GM23248 (cell line): ENCODE results near the gene PSME1.

Experiments used
- EZH2 ChIP-seq: fragments of 200-600 bp; sonication (generic); IDR thresholded peaks from 2 replicates; pipeline ENCODE4 v1.6.1; 2018; ENCODE audit warnings: antibody characterized with exemption, mild to moderate bottlenecking; ENCODE audit not compliant: insufficient read depth, poor library complexity, severe bottlenecking
- EZH2phosphoT487 ChIP-seq: fragments of 200-600 bp; sonication (generic); IDR thresholded peaks from 2 replicates; pipeline ENCODE4 v1.6.1; 2018; ENCODE audit warnings: antibody characterized with exemption, moderate library complexity, mild to moderate bottlenecking, low read depth; ENCODE audit not compliant: insufficient read depth

DNA sequence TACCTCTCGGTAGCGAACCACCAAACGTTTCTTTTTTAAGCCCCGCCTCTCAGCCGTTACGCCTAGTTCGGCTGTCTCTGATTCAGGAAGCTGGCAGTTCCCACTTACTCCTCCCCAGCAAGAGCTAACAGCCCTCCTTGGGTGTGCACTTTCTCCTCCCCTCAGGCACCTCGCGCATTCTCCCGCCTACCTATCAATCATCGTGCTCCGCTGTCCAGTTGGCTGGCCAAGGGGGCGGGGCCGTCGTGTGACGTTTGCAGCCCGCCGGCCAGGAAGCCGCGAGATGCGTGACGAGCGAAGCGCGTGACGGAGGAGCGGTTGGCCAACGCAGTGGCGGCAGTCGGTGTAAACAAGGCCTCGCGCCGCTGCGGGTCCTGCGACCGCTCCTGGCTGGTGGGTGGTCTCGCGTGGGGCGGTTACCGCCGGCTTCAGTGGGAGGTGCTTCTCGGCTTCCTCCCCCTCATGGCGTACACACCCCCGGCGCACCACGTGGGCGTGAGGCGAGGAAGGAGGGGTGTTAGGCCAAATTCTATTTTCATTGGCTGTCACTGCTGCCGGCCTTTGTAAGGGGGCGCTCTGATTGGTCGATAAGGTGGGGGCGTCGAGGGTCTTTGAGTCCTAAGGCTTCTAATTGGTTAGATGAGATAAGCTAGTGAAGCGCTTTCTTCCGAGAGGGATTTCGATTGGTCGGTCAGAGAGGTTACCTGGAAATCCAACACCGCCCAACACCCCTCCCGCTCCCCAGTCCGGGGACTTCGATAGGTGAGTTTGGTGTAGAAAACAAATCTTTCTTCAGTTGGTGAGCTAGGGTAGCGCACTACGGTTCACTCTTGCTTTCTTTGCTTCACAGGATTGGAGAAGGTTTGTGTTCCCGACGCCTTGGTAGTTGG, 21.2 kb upstream of the PSME1 start, which contains the start of the genes DCAF11 and NRL:
- no peak for TF ChIP-seq EZH2
- no peak for TF ChIP-seq EZH2phosphoT487
